GM21529 (cell line): ENCODE measurements around the gene PRKN.

ENCODE experiments used
- ATAC-seq: cut with Tn5 transposase; IDR thresholded peaks from one replicate; pipeline ENCODE4 v1.9.1; 2021; ENCODE audit not compliant: unreplicated experiment

The PRKN gene

DNA sequence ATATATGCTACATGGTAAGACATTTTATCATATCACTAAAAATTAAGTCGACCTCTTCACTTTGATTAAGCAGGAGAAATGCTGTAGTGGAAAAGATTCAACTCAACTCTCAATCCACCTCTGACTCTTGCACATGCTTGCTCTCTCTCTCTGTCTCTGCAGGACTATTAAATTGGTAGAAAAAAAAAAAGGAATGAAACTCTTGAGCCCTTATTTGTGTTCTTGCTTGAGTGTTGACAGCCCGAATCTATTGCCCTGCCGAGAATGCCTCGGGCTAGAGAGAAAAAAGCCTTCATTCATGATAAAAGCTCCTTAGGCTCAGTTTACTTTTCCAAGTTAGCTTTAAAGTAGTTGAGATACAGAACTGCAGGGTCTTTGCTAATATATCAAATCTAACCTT is 722.2 kb downstream of the PRKN start:
- ATAC-seq, result no peak

DNA sequence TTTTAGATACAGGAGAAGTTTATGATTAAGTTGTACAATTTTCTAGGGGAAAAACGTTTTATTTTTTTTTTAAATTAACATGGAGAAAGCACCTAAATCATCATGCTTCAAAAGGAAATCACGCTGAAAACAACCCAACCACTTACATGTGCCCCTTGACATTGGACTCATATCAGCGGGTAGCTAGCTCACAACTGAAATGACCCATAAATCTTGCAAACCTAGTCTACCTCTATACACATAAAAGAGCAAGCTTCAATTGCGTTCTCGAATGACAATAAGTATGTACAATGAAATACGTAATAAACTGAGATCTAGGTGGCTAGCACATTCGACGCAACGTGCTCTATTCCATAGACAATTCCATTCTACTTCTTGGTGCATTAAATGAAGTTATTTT is 730.8 kb downstream of the PRKN start:
- no peak for ATAC-seq

DNA sequence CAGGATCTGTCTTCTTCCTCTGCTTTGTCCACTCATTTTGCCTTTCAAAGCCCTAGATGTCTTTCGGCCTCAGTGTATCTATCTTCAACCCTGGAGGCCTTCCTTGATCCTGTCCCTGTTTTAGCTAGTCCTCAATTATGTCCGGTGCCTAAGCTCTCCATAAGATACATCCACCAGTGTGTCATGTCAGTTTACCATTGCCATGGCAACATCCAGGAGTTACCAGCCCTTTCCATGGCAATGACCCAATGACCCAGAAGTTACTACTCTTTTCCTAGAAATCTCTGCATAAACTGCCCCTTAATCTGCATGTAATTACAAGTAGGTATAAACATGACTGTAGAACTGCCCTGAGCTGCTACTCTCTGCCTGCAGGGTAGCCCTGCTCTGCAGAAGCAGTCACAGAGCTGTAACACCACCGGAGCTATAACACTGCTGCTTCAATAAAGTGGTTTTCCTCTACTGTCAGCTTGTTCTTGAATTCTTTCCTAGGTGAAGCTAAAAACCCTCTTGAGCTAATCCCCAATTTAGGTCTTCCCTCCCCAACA is 741.6 kb downstream of the PRKN start:
- no peak for ATAC-seq

DNA sequence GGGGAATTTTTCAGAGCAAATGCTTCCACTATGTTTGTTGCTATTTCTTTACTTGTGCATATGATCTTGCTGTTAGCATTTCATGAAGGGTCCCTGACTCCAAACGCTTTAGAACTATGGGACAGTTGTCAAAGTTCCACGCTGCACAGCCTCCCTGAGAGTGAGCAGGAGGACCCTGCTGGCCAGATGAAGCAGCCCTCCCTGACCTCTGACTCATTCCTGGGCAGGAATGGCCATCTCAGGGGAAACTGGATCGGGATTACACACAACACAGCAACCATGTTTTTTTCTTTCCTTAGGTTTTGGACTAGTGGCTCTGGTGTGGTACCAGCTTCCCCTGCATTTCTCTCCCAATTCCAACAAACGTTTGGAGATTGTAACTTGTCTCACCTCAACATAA is 742.9 kb downstream of the PRKN start:
- no peak for ATAC-seq

DNA sequence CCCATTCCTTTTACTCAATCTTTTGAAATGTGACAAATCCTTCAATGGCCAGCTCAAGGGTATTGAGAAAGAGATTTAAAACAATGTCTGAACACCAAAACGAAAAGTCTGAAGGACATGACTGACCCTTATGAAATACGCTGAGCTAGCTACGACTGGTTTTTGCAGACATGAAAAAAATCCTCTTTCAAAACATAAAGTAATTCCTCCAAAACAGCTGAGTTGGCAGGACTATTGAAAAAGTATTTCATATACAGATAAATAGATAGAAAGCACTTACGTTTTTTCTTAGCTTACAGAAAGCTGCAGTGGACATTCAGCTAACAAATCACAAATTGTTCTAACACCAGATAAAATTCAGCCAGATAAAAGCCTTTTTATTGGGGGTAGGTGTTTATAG is 751.0 kb downstream of the PRKN start:
- no peak for ATAC-seq

DNA sequence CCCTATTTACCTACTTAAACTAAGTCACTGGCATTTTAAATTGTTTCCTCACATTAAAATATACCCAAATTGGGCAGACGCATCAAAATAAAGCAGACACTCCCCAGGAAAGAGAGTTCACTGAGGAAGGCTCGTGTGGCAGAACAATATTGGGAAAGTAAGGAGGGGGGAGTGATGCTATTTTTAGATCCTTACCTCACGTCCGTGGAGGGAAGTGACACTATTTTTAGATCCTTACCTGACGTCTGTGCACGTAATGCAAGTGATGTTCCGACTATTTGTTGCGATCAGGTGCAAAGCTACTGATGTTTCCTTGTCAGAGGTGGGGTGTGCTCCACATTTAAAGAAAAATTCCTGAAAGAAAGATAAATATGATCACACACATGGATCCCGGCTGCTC is 754.5 kb downstream of the PRKN start:
- no peak for ATAC-seq

DNA sequence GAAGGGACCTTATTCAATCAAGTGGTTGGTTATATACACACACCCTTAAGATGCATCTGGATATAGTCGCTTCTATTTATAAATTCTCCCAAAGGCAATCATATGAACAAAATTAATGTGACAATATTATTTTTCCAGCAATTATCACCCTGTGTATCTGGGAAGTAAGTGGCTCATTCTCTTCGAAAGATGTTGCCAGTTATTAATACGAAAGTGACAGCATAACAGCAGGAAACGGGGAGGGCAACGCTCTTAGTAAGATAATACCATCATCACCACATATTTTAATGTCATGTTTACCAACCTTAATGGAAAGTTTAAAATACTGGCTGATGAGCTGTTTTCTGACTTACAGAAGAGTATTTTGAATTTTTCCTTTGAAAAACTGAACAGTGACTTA is 756.5 kb downstream of the PRKN start:
- ATAC-seq, result no peak

DNA sequence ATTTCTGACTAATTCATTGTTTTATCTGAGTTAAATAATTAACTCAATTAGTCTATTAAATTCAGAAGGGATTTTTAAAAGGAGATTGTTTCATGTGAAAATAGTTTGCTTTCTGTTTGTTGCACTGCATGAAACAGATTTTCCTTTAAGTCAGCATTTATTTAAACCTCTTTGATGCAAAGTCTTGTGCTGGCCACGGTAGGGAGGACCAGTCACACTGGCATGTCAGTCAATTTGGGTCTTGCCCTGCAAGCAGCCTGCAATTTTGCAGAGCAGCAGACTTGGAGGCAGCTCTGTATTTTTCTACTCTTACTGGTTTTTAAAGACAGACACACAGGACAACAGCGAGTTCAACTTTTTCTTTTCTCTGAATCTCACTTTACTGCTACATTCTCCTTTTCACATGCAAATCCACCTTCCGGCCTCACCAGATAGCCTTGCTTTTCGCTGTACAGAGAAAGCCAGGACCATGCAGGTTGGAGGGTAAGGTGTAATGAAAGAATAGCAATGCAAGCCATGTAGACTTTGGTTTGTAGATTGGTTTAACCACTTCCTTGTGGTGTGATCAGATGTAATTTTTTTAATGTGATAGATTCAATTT is 763.8 kb downstream of the PRKN start:
- no peak for ATAC-seq

DNA sequence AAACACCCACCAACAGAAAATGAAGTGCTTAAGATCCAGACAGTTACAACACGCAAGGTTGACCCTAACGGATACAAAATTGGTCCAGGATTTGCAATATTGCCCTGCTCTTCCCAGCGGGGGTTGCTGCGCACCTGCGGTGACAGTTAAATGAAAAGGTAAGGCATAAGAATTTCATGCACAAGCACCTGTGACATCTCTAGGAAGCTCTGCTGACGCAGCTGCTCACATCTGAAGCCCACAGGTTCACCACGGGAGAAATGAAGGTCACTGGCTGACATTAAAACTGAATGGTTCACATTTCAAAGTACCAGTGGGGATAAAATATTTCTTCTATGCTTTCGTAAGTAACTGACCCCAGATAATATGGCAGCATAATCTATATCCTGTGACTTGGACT is 764.4 kb downstream of the PRKN start:
- ATAC-seq, result no peak

DNA sequence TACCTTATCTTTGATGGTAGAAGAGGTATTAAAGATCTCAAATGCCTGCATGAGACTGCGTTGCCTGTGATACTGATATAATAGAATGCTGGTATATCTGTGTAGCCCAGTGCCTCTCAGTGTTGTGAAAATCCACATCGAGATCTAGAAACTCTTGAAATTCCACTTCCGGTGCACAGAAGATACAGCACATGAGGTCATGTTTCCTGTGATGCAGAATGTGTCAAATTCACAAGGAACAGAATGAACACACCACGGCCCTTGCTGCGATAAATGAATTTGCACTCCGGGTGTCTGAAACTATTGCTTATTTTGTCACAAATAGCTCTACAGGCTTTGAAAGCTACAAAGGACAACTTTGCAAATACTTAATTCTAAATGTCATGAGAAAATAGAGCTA is 765.8 kb downstream of the PRKN start:
- ATAC-seq, result no peak

DNA sequence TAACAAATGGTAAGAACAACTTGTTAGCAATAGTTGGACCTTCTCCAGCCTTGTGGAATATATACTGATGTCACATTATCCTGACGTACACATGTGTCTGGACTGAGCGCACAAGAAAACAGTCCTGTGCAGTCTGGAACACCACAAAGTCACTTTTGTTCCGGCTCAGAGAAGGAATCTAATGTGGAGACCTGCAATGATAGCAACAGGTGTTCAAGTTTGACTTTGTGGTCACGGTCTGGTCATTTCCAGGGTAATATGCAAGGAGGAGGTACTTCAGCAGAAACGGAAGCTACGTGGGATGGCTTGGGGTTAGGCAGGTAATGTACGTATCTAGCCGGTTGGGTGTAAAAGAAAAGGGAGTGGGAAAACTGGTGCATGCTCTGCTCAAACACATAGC is 766.5 kb downstream of the PRKN start:
- no peak for ATAC-seq

DNA sequence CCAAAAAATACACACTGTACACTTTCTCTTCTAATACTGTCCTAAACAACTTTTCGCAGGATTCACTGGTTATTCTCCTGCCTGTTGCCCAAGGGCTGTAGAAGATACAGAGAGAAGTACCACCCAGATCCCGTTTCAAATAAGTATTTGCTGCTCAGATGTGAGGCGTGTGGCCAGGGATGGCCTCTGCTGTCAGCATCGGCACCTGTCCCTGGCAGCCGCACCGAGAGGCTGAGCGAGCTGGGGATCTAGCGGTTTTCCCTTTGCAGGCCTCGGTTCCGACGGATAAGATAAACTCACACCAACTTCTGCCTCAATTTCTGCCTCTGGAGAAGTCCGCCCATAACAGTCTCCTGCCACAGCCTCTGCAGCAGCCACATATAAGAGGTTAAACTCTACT is 768.5 kb downstream of the PRKN start:
- no peak for ATAC-seq

DNA sequence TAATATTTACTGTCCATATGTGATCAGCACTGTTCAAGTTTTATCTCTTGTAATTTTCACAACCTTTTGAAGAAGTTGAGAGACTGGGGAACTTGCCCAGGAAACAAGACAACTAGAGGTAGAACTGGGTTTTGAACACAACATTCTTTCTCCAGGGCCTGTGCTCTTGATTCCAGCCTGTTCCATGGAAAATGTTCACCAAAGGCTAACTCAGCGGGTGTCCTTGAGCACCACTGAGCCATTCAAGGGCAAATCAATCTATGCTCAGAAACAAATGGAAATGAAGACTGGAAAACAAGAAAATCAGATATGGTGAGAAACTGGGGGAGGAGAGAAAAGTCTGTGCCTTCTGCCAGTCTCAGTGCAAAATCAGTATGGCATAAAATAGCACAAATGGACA is 771.5 kb downstream of the PRKN start:
- ATAC-seq, result no peak

DNA sequence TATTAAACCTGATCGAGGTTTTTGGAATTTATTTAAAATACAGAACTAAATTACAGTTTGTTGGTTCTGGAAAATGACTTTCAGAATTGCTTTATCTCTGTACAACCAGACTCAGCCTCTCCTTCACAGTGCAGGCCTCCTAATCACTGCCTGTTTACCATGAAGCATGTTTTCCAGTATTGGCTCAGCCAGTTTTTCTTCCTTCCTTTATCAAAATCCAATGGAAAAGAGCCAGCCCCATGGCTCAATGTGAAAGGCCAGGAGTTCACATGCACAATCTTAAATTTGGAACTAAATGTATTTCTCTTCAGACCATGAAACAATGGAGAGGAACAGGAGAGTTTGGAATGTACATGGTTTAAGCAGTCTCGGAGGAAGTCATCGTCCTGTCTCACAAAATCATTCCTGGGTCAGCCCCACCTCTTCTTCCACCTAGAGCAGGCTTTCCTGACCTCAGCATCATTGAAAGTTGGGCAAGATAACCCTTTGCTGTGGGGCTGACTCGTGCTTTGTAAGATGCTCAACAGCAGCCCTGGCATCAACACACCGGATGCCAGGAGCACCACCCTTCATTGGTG is 772.8 kb downstream of the PRKN start:
- no peak for ATAC-seq

DNA sequence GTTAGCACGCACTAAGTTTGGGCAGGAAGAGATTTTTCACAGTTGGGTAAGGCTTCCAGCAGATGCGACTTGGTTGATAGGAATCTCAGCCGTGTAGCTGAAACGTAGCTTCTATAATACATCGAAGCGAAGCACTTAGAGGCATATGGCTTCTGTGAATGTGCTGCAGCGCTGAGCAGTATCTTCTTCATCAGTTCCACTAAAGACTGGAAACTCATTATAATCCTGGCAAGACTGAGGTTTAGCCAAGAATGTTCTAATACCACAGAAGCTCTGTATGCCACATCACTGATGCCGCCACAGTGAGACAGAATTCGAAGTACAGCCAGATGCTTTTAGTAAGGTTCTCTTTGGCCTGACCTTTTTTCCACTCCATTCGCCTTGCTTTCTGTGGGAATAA is 773.5 kb downstream of the PRKN start:
- no peak for ATAC-seq

DNA sequence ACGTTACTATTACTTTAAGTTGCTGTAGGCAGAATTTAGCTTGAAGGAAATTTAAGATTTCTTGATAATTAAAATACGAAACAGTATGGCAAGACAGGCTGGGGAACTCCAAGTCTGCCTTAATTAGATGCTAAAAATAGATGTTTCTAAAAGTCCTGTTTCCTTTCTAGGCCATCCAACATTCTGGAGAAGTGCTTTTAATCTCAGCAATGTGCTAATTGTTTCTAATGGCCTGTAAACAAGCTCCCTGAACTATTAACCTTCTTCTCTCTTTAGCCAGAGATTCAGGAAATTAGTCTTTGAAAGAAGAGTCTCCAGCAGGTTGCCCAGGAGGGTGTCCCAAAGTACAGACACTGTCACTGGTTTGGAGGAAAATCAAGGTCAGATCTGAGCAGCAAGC is 776.4 kb downstream of the PRKN start:
- no peak for ATAC-seq

DNA sequence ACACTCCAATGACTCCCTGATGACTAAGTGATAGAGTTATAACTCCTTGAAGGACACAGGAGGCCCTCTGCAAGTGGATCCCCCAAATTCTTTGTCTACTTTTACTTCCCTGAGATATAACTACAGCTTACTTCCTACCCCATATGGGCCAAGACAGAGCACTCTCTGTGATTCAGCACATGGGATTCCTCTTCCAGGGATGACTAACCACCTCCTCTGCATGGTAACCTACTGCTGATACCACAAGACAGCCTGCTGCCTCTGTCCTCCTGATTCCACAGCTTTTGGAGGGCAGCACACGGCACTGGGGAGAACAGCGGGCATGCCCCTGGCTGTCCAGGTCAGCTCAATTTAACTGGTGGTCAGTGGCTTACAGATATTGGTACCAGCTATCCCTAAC is 778.0 kb downstream of the PRKN start:
- no peak for ATAC-seq

DNA sequence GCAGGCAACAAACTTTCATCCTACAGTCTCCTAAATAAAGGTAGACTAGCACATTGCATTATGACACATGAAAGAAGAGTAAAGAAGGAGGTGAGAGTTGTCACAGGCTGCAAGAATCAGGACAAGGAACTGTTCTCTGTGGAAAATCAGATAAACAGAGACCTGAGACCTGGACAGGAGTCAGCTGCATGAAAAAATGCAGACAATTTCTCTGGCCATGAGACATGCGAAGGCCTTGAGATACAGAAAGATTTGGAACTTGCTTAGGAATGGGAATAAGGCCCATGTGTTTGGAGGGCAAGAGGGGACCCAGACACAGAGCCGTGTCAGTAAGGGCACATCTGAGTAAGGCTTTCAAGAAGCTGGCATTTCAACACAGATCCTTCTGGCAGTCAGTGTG is 779.1 kb downstream of the PRKN start:
- ATAC-seq, result no peak

DNA sequence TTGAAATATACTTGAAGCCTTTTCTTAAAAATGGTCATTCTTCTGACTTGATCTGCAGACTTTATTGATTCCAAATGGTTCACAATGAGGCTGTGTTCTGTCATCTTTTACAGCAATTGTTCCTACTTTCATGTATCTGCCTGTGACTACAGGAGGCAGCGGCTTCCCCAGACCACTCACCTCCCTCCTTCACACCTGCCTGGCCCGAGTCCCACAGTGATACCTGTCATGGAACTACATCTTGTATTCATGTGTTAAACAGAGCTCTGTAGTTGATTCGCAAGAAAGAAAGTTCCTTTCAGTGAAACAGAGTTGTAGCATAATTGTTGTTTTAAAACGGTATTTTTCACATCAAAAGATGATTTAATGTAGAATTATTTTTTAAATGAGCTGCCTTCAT is 780.2 kb downstream of the PRKN start:
- ATAC-seq, result no peak

DNA sequence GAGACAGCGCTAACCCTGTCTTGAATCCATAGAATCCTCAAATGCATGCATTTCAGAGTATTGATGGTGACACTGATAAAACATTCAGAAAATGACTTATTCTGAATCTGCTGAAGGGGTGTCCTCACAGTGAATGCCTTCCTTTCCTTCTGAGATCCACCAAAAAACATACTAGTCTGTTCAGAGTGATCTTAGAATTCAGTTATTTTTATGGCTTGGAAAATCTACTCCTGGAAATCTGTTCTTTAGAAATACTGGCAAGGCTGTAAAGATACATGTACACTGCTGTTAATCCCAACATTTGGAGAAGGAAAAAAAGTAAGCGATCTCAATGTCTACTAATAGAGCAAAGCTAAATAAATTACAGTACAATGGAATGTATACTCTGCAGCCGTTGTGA is 781.1 kb downstream of the PRKN start:
- no peak for ATAC-seq

DNA sequence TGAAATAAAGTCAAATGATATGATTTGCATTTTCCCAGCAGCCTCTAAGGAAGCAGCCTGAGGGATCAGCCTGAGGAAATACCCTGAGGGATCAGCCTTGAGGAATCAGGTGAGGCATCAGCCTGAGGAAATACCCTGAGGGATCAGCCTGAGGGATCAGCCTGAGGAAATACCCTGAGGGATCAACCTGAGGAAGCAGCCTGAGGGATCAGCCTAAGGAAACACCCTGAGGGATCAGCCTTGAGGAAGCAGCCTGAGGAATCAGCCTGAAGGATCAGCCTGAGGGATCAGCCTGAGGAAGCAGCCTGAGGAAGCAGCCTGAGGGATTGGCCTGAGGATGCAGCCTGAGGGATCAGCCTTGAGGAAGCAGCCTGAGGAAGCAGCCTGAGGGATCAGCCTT is 784.0 kb downstream of the PRKN start:
- ATAC-seq, result no peak

DNA sequence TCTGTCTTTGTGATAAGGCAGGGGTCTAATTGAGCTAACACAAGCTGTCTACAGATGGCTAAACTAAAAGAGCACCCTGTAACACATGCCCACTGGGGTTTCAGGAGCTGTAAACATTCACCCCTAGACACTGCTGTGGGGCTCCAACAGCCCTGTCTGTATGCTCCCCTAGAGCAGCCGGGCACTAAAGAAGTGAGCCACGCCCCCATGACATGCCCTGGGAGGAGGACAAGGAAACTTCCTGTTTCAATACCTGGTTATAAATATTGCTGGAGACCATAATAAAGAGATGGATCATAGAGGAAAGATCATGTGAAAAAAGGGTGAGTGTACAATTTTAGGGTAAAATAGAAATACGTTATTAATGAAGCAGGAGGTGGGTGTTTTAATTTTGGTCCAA is 786.0 kb downstream of the PRKN start:
- ATAC-seq, result no peak

DNA sequence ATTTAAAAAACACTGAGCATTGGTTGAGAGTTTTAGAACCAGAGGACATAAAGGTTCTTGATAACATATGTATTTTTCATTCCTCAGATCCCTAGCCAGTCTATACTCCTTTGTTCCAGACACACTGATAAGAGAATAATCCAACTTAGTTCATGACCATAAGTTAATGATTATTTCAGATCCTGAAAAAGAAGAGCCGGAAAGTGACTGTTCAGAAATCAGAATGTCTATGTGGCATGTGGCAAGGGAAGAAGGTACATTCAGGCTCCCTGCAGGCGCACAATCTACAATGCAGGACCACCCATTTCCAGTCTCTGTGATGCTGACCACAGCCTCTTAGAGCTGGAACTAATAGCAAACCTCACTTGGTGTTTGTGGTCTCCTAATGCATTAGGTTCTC is 787.0 kb downstream of the PRKN start:
- no peak for ATAC-seq
